Panc1 (cell line): ENCODE measurements around the gene BMP8B.

Experiments
- POLR2AphosphoS5 ChIP-seq: IDR thresholded peaks from 2 replicates; pipeline ENCODE4 v1.6.1; 2012; ENCODE audit warnings: mild to moderate bottlenecking, low read depth, low read length, moderate library complexity
- TF ChIP-seq, protein P1 (sequence below): fragments of 450-650 bp; IDR thresholded peaks from 2 replicates; pipeline ENCODE4 v1.5.1; 2017; ENCODE audit warnings: mild to moderate bottlenecking
- TF ChIP-seq, protein P2 (sequence below), 2 experiments: IDR thresholded peaks; 2 replicates each; pipeline ENCODE4 v1.6.1; 2011 to 2012; ENCODE audit warnings: low read depth in 2 of 2, control low read depth in 1 of 2, low read length in 1 of 2, mild to moderate bottlenecking in 1 of 2, moderate library complexity in 1 of 2; ENCODE audit not compliant: insufficient read depth in 1 of 2

DNA sequence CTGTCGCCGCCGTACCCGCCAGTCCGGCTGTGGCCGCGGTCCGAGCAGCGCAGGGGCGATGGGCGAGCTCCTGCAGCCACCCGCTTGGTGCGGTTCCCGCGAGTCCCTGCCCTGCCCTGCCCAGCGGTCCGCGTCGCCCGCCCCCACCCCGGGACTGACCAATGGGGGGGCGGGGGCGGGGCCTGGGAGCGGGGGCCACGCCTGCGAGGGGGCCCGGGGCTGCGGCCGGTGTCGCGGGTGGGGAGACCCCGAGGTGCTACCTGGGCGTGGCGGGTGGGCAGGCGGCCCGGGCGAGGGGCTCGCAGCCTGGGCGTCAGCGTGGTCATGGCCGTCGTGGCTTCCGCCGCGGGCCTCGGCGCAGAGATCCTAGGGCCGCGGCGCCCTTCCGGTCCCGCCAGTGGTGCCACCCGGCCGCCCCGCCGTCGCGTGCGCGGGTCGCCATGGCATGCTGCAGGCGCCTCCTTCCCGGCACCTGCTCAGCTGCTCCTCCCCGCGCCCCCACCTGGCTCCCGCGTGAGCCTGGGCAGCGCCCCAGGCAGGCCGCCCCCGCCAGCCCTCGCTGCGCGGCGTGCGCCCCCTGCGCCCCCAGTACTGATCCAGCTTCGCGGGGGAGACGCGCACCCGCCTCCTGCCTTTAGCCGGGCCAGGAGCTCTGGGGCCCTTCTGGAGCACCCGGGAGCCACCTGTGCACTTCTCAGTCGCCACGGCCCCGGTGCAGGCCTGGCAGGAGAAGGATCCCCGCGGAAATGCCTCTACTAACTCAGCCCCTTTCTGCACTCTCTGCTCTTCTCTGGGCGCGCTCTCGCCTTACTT lies at the start of gene BMP8B:
- TF ChIP-seq, protein P1, sequence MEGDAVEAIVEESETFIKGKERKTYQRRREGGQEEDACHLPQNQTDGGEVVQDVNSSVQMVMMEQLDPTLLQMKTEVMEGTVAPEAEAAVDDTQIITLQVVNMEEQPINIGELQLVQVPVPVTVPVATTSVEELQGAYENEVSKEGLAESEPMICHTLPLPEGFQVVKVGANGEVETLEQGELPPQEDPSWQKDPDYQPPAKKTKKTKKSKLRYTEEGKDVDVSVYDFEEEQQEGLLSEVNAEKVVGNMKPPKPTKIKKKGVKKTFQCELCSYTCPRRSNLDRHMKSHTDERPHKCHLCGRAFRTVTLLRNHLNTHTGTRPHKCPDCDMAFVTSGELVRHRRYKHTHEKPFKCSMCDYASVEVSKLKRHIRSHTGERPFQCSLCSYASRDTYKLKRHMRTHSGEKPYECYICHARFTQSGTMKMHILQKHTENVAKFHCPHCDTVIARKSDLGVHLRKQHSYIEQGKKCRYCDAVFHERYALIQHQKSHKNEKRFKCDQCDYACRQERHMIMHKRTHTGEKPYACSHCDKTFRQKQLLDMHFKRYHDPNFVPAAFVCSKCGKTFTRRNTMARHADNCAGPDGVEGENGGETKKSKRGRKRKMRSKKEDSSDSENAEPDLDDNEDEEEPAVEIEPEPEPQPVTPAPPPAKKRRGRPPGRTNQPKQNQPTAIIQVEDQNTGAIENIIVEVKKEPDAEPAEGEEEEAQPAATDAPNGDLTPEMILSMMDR, result no peak
- no peak for TF ChIP-seq POLR2AphosphoS5
- TF ChIP-seq, protein P2, sequence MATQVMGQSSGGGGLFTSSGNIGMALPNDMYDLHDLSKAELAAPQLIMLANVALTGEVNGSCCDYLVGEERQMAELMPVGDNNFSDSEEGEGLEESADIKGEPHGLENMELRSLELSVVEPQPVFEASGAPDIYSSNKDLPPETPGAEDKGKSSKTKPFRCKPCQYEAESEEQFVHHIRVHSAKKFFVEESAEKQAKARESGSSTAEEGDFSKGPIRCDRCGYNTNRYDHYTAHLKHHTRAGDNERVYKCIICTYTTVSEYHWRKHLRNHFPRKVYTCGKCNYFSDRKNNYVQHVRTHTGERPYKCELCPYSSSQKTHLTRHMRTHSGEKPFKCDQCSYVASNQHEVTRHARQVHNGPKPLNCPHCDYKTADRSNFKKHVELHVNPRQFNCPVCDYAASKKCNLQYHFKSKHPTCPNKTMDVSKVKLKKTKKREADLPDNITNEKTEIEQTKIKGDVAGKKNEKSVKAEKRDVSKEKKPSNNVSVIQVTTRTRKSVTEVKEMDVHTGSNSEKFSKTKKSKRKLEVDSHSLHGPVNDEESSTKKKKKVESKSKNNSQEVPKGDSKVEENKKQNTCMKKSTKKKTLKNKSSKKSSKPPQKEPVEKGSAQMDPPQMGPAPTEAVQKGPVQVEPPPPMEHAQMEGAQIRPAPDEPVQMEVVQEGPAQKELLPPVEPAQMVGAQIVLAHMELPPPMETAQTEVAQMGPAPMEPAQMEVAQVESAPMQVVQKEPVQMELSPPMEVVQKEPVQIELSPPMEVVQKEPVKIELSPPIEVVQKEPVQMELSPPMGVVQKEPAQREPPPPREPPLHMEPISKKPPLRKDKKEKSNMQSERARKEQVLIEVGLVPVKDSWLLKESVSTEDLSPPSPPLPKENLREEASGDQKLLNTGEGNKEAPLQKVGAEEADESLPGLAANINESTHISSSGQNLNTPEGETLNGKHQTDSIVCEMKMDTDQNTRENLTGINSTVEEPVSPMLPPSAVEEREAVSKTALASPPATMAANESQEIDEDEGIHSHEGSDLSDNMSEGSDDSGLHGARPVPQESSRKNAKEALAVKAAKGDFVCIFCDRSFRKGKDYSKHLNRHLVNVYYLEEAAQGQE (IDR thresholded peaks at IDR 0.05; ENCODE audit: insufficient read depth in 1 of 2, low read depth in 2 of 2, low read length in 1 of 2), result no peak
